H7 (cell line): ENCODE measurements around the gene SLC4A4. TPM values are rescaled to one million over a fixed set of nuclear protein-coding genes. Genes with fewer than 3 reads are reported as not detected.

ENCODE experiments used
- DNase-seq: peaks from one replicate; pipeline ENCODE4 v3.0.0; 2012
- H3K27me3 ChIP-seq: 2 replicates; pipeline ENCODE4 v1.6.0; 2011; ENCODE audit warnings: mild to moderate bottlenecking, low read length; ENCODE audit not compliant: control insufficient read depth, insufficient read depth
- H3K36me3 ChIP-seq: replicated peaks from 2 replicates; pipeline ENCODE4 v1.5.1; 2011; ENCODE audit warnings: low read length; ENCODE audit not compliant: control insufficient read depth, insufficient read depth
- H3K4me3 ChIP-seq: 2 replicates; pipeline ENCODE4 v1.5.1; 2011; ENCODE audit warnings: low read depth, mild to moderate bottlenecking, control low read depth, low read length, moderate library complexity; ENCODE audit not compliant: insufficient read depth
- total RNA-seq: library from RNA; depleted of rRNA; stranded (reverse); fragments of >200 nt; shearing (Covaris generic); gene quantifications from 2 replicates; pipeline ENCODE4 v1.2.3, GENCODE V29; 2014

SLC4A4 gene
- total RNA-seq, 1 experiment from 2014 or later, result 0.55 TPM

- Histone ChIP-seq H3K4me3 (no peak overlapping the region), H3K36me3 (no peaks in the 10 kb centered on the region; the same call in 1 of the 2 replicates), H3K27me3 (no peaks in the 10 kb centered on the region)
- DNase-seq, result no peak
Observed at GRCh38 chr4:71616168-71616811, 277.5 kb downstream of the SLC4A4 start.
